GM19372 (cell line): ENCODE data around the gene GOLIM4.

Experiments
- ATAC-seq: cut with Tn5 transposase; IDR thresholded peaks from one replicate; pipeline ENCODE4 v1.9.1; 2021; ENCODE audit warnings: mild to moderate bottlenecking, low read depth, moderate library complexity; ENCODE audit not compliant: unreplicated experiment

Gene GOLIM4

DNA sequence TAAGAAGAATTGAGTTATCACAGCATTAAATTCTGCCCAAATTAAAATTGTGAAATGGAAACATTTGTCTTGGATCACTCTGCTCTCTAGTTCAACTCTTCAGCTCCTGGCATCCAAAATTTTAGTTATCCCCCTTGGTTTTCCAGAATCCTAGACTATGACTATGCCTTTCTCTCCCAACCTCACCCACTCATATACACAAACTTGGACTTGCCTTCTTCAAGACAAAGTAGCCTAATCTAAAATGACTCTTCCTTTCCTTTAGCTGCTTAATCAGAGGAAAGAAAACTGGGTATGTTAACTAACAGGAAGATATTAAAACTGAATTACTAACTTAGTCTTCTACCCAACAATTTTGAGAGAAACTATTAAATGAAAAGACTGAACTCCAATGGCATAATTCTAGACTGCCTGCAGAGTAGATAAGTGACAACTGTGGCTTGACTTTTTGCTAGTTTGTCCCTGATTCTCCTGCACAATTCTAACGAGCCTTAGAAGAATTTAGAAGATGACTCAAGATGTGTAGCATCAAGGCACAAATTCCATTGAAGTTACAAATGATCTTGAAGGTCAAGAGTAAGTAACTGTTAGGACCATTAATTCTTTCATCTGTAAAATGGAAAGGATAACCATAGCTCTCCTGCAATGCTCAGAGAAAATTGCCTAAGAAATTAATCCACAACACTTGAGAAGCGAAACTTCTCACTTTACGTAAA is 5.2 kb upstream of the GOLIM4 start:
- ATAC-seq, result no peak

- ATAC-seq, result no peak
Measured at GRCh38 chr3:168097381-168097780, 1.7 kb upstream of the GOLIM4 start.

DNA sequence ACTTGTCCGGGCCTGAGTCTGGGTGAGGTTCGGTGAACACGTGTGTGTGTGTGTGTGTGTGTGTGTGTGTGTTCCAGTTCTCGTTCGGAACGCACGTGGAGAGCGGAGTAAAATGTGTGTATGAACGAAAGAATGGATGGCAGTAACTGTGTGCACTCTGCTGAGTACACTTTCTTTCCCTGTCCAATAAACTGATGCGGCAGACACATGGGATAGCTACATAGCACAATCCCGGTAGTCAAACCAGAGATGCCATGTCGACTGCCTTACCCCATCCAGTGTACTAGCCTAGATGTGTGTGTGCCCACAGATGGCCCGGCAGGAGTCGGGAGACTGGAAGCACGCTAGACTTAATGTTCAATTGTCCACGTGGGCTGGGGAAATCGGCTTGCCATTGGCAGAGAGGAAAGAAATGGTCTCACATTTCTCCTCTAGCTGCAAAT is 507 bp upstream of the GOLIM4 start:
- ATAC-seq, result peak; percentile 2

DNA sequence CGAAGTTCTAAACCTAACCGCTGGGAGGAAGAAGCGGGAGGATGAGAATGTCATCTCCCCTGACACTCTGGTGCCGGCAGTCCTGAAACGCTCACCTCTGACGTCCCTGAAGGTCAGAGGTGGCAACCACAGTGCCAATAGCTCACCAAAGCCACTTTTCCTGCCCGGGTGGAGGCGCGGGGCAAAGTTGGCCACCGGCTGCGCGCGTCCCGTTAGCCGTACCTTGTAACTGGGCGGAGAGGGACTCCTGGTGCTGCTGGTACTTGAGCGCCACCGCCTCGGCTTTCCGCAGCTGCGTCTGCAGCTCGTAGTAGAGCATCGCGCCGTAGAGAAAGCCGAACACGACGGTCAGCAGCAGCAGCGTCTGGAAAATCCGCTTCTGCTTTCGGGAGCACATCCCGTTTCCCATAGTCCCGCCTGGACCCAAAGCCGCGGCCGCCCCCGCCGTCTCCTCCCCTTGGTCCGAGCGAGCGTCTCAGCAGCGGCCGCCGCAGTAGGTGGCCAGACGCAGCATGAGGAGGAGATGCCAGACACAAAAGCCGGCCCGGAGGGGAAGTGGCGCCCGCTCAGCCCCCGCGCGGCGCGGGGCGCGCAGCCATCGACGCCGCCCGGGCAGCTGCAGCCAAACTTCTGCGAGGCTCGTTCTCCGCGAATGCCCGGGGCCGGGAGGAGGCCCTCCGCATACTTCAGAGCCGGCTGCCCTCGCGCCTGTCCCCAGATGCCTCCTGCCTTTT is 680 bp downstream of the GOLIM4 start:
- peak; percentile 40 for ATAC-seq

- no peak for ATAC-seq
Measured at GRCh38 chr3:168094580-168094876, 1.2 kb downstream of the GOLIM4 start.

DNA sequence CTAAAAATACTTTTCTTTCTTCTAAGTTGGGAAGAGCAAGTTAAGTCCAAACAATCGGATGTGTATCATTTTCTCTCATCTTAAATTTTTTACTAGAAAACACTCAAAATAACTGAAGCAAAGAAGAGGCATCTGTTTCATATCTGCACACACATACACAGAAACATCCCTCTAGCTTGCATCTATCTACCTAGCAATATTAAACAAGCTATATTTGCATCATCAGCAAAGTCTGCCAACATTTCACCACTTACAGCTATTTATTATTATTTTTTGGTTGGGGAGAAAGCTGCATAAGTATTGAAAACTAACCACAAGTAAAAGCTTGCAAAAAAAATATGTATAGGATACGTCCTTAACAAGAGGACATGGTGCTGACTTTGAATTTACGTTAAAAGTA is 1.9 kb downstream of the GOLIM4 start:
- ATAC-seq, result no peak

DNA sequence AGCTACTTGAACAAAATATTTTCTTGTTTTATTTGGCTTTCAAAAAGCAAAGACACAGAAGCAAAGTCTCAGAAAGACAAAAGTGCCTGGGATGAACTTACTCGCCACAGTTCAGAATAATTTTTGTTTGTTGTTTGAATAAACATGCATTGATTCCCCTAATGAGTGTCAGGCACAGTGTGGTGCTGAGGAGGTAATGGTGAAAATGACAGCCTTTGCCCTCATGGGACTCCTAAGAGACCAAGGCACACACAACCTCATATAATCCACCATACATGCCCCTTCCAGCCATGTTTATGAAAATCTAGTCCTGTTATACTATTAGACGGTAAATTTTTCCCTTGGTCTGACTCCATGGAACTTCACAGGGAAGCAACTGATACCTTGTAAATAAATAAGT is 2.5 kb downstream of the GOLIM4 start:
- no peak for ATAC-seq

- no peak for ATAC-seq
Measured at GRCh38 chr3:168091941-168092340, 3.8 kb downstream of the GOLIM4 start.

DNA sequence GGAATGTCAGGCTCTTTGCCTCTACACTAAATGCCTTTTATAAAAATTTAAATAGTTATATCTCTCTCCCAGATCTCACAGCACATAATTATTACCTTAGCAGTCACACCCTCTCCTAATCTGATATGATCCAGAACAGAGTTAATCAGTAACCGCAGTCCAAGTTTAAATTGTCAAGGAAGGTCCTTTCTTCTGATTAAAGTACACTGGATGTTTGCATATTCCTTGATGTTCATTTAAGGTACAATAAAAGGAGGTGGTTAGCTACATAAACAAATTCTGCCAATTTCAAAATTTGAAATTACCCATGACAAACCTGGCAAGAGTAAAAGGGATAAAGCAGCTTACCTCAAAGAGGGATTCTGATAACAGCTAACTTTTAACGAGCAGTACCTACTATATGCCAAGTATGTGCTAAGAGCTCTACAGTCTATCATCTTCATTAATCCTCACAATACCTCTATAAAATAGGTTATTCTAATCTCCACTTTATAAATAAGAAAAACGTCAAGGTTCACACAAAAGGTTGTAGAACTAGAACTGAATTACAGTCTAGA is 4.3 kb downstream of the GOLIM4 start:
- ATAC-seq, result no peak

DNA sequence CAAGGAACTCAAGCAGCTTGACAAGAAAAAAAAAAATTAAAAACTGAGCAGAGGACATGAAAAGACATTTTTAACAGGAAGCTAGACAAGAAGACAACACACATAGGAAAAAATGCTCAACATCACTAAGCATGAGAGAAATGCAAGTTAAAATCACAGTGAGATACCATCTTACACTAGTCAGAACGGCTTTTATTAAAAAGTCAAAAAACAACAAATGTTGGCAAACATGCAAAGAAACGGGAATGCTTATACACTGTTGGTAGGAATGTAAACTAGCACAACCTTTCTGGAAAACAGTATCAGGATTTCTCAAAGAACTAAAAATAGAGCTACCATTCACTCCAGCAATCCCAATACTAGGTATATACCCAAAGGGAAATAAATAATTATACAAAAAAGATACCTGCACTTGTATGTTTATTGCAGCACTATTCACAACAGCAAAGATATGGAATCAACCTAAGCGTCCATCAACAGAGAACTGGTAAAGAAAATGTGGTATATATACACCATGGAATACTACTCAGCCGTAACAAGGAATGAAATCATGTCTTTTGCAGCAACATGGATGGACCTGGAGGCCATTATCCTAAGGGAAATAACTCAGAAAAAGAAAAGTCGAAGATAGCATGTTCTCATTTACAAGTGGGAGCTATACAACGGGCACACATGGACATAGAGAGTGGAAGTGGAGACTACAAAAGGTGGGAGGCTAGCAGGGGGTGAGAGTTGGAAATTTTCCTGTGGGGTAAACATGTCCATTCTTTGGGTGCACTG is 5.2 kb downstream of the GOLIM4 start:
- ATAC-seq, result no peak

- ATAC-seq, result no peak
Measured at GRCh38 chr3:168089179-168089771, 6.4 kb downstream of the GOLIM4 start.

GRCh38 chr3:168088106-168088720 is 7.5 kb downstream of the GOLIM4 start:
- peak; percentile 72 for ATAC-seq

DNA sequence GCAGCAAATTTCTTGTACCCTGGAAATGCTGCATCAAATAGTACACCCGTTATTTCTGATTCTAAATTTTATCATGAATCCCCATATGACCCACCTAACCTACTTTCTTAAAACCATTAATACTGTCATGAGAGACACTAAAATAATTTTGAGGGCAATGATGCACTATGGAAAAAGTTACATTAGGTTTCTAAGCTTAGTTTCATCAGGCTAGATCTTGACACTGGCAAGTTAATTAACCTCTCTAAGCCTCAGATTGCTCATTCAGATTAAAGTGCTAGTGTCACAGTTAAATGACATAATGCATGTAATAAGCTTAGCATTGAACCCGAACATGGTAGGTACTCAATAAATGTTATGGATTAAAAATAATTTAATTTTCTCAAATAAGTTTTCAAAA is 8.2 kb downstream of the GOLIM4 start:
- ATAC-seq, result no peak

DNA sequence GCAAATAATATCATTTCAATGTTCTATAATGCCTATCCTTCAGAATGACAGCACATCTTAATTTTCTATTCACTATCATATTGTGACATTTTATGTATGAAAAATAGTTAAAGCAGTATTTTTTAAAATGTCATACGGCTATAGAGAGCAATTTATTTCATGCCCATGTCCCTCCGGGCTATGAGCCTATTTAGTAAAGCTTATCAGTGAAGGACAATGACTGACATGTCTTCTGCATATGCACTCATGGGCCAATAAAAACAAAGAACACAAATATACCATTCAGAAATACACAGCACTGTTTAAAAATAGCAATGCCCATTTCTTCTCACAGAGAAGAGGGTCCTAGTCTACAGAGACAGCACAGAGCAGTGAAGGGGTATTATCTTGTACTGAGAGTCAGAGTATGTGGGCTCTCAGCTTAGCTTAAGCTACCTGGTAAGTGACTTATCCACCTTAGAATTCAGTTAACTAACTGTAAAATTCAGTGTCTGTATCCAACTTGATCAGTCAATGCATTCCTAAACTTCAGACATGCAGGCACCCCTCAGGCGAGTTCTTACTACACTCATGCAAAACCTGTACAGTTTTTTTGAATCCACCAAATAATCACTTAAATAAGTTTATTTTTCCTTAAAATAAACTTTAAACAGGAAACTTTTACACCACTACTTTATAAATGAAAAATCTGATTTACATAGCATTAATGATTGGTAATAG is 9.0 kb downstream of the GOLIM4 start:
- ATAC-seq, result no peak

GRCh38 chr3:168085491-168086119 is 10.1 kb downstream of the GOLIM4 start:
- ATAC-seq, result peak; percentile 41

DNA sequence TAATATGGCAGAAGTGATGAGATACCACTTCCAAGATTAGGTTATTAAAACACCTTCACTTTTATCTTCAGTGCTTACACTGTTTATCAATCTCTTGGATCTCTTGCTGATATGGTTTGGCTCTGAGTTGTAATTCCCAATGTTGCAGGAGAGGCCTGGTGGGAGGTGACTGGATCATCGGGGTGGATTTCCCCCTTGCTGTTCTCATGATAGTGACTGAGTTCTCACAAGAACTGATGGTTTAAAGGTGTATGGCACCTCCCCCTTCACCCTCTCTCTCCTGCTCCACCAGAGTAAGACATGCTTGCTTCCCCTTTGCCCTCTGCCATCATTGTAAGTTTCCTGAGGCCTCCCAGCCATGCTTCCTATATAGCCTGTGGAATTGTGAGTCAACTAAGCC is 11.8 kb downstream of the GOLIM4 start:
- no peak for ATAC-seq

DNA sequence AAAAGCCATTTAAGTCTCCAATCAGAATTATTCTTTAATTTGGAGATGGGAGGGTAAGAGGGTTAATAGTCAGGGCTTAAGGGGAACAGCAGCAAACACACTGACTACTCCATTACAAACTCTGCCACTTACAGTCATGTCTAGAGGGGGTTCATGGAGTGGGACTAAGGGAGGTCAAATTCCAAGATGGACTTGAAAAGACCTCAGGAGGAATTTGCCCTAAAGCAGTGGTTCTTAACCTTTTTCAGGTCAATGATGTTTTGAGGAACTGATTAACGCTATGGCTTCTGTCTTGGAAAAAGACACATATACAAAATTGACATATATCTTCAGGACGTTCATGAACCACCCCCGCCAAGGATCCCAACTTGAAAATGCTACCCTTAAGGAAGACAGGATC is 13.9 kb downstream of the GOLIM4 start:
- ATAC-seq, result no peak

- ATAC-seq, result no peak
Measured at GRCh38 chr3:168081171-168081771, 14.5 kb downstream of the GOLIM4 start.
